Tibial nerve (tissue), 4 donors: ENCODE results near the gene DUSP18.

Experiments
- EP300 ChIP-seq, 2 donors: sonication (generic); formaldehyde crosslinking; IDR thresholded peaks; one replicate each; pipeline ENCODE4 v1.6.1; 2017; ENCODE audit warnings: antibody characterized with exemption in 2 of 2, mild to moderate bottlenecking in 1 of 2
- POLR2A ChIP-seq, 2 donors: fragments of 450-650 bp; IDR thresholded peaks; one replicate each; pipeline ENCODE4 v1.6.1; 2017; ENCODE audit warnings: antibody characterized with exemption in 2 of 2, mild to moderate bottlenecking in 2 of 2, moderate library complexity in 2 of 2
- TF ChIP-seq, protein P1 (sequence below), 5 experiments: fragments of 200-600 bp in 3 of 5; fragments of 450-650 bp in 2 of 5; sonication (generic) in 3 of 5; IDR thresholded peaks; one replicate each; pipeline ENCODE4 v1.5.1; 2016 to 2019; ENCODE audit warnings: antibody characterized with exemption in 5 of 5, mild to moderate bottlenecking in 3 of 5, moderate library complexity in 2 of 5

DNA sequence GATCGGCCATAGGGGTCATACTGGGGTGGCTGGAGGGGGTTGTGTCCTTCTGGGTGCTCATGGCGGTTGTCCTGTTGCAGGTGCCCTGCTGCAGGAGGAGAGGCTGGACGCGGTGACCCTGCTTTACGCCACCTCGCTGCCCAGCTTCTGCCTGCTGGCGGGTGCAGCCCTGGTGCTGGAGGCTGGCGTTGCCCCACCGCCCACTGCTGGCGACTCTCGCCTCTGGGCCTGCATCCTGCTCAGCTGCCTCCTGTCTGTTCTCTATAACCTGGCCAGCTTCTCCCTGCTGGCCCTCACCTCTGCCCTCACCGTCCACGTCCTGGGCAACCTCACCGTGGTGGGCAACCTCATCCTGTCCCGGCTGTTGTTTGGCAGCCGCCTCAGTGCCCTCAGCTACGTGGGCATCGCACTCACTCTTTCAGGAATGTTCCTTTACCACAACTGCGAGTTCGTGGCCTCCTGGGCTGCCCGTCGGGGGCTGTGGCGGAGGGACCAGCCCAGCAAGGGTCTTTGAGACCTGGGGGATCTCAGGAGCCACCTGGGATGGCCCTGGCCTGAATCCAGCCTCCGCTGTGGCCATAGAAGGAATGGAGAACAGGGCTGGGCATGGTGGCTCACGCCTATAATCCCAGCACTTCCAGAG, 21.0 kb downstream of the DUSP18 start:
- TF ChIP-seq POLR2A (IDR thresholded peaks at IDR 0.05) (no peak), EP300 (IDR thresholded peaks at IDR 0.05) (no peak)
- TF ChIP-seq, protein P1, sequence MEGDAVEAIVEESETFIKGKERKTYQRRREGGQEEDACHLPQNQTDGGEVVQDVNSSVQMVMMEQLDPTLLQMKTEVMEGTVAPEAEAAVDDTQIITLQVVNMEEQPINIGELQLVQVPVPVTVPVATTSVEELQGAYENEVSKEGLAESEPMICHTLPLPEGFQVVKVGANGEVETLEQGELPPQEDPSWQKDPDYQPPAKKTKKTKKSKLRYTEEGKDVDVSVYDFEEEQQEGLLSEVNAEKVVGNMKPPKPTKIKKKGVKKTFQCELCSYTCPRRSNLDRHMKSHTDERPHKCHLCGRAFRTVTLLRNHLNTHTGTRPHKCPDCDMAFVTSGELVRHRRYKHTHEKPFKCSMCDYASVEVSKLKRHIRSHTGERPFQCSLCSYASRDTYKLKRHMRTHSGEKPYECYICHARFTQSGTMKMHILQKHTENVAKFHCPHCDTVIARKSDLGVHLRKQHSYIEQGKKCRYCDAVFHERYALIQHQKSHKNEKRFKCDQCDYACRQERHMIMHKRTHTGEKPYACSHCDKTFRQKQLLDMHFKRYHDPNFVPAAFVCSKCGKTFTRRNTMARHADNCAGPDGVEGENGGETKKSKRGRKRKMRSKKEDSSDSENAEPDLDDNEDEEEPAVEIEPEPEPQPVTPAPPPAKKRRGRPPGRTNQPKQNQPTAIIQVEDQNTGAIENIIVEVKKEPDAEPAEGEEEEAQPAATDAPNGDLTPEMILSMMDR (IDR thresholded peaks at IDR 0.05): no peak
